Astrocyte (in vitro differentiated cells and primary cell): ENCODE results near the gene NHLRC1.

ENCODE experiments used
- CTCF ChIP-seq: IDR thresholded peaks from 2 replicates; pipeline ENCODE4 v1.5.1; 2011; ENCODE audit warnings: low read depth, mild to moderate bottlenecking, inconsistent platforms, low read length, moderate library complexity; ENCODE audit not compliant: insufficient read depth
- EZH2 ChIP-seq: IDR thresholded peaks from 2 replicates; pipeline ENCODE4 v1.6.1; 2012; ENCODE audit warnings: mild to moderate bottlenecking, low read length, inconsistent platforms; ENCODE audit not compliant: insufficient read depth

- TF ChIP-seq CTCF: no peak
- no peak for TF ChIP-seq EZH2
Observed at GRCh38 chr6:18142591-18142861, 20.0 kb upstream of the NHLRC1 start.
